Heart right ventricle (tissue), 16 donors: ENCODE results near the gene KCNQ5. TPM values are rescaled to one million over a fixed set of nuclear protein-coding genes. Genes with fewer than 3 reads are reported as not detected.

Source experiments
- ATAC-seq, 8 donors: fragments of 200-7000 bp; cut with Tn5 transposase; one replicate each; pipeline ENCODE4 v1.9.1; 2020; ENCODE audit warnings: mild to moderate bottlenecking in 8 of 8, moderate library complexity in 8 of 8, moderate number of reproducible peaks in 1 of 8
- DNase-seq, 2 donors: peaks; one replicate each; pipeline ENCODE4 v3.0.0-alpha.2; 2020
- H3K27ac ChIP-seq, 10 donors: fragments of 200-600 bp; sonication (generic) in 2 of 10; one replicate each; pipeline versions ENCODE4 v1.5.0 to v1.8.0; 2020 to 2022; ENCODE audit warnings: mild to moderate bottlenecking in 3 of 10
- H3K27me3 ChIP-seq, 7 donors: fragments of 200-600 bp; one replicate each; pipeline ENCODE4 v1.8.0; 2021 to 2022; ENCODE audit warnings: mild to moderate bottlenecking in 2 of 7
- H3K36me3 ChIP-seq, 9 donors: fragments of 200-600 bp; sonication (generic) in 1 of 9; one replicate each; pipeline versions ENCODE4 v1.5.0 to v1.8.0; 2020 to 2022; ENCODE audit warnings: mild to moderate bottlenecking in 2 of 9
- H3K4me1 ChIP-seq, 9 donors: fragments of 200-600 bp; sonication (generic) in 1 of 9; one replicate each; pipeline versions ENCODE4 v1.5.0 to v1.8.0; 2020 to 2022; ENCODE audit warnings: mild to moderate bottlenecking in 4 of 9
- H3K4me3 ChIP-seq, 10 donors: fragments of 200-600 bp; sonication (generic) in 2 of 10; one replicate each; pipeline versions ENCODE4 v1.5.0 to v1.8.0; 2020 to 2022; ENCODE audit warnings: mild to moderate bottlenecking in 7 of 10, moderate library complexity in 2 of 10
- H3K9me3 ChIP-seq, 11 donors: fragments of 200-600 bp in 10 of 11; sonication (generic) in 2 of 11; one replicate each; pipeline versions ENCODE4 v1.5.0 to v1.8.0; 2013 to 2022; ENCODE audit warnings: mild to moderate bottlenecking in 2 of 11, control low read depth in 1 of 11, moderate library complexity in 1 of 11
- CTCF ChIP-seq, 9 donors: fragments of 200-600 bp; sonication (generic) in 2 of 9; IDR thresholded peaks; one replicate each; pipeline versions ENCODE4 v1.5.0 to v1.8.0; 2021 to 2022; ENCODE audit warnings: antibody characterized with exemption in 9 of 9, mild to moderate bottlenecking in 5 of 9, moderate library complexity in 1 of 9
- WGBS, 2 donors: extraction: QIAGEN DNeasy Blood & Tissue Kit; methylation state at CpG; one replicate each; pipeline ENCODE4 v1.1.7; 2013; ENCODE audit warnings: inconsistent platforms in 1 of 2; 5-methylcytosine and 5-hydroxymethylcytosine counted together
- intact Hi-C, 10 donors: fragments of 100-400 bp; cut with DNase I; formaldehyde crosslinking; loops; one replicate each; pipeline versions ENCODE4 v1.11.1 to v1.14.2; 2022
- polyA plus RNA-seq, 2 donors: library from polyadenylated mRNA; stranded (reverse); fragments of 200-250 nt; gene quantifications; one replicate each; pipeline ENCODE4 v1.2.3, GENCODE V29; 2013
- total RNA-seq, 10 donors: library from RNA; stranded (reverse); fragmentation: NEBNext Ultra II Directional in 3 of 10; extraction: Animal tissue kit (Norgen Biotek cat#: 25700) in 3 of 10; gene quantifications; one replicate each; pipeline versions ENCODE4 v1.2.1 to v1.2.4, GENCODE V29; 2021 to 2023
- donor health status: Arrhythmogenic right ventricular cardiomyopathy.
- donor health status: ischemic (EF 13 %, LVEDD 7.1; RV severe dilation, severe dysfunction).
- donor health status: healthy with polysubstance abuse.
- donor health status: DM: no; HTN: yes; CAD: no.
- donor health status: DM: no; HTN: no; CAD: no.
- donor health status: ischemic (EF 25% LVEDD 6.9; RV normal size, moderate dysfunction).
- donor health status: ischemic (EF 25% LVEDD 5.7; RV mildly dilated, moderate dysfunction).
- donor health status: healthy.
- donor health status: DM: yes; HTN: yes; CAD: no.
- donor health status: Ischemic cardiomyopathy.
- donor health status: ischemic (EF 35%, LVEDD 5.7; RV mildly dilated, moderate dysfunction).
- donor health status: nonischemic (EF 11% LVEDD 7.7; RV severe dilation, severe dysfunction).
- donor health status: DM: yes; HTN: yes; CAD: no.
- donor health status: PGD.
- donor health status: ischemic (EF 29% LVEDD 5.4; RV normal size, mild dysfunction).
- donor health status: nonischemic (EF 23%, LVEDD 6.1; RV moderate dilation, normal function).

The KCNQ5 gene
- total and polyA plus RNA-seq, 12 donors: under 0.01 to 0.15 (median 0.12) TPM; not detected in 9

- TF ChIP-seq CTCF (IDR thresholded peaks at IDR 0.05): no peak
- Histone ChIP-seq H3K27me3 (no peaks in the 10 kb centered on the region), H3K4me3 (no peak overlapping the region), H3K36me3 (no peaks in the 10 kb centered on the region), H3K4me1 (no peaks in the 10 kb centered on the region), H3K27ac (no peak overlapping the region), H3K9me3 (no peaks in the 10 kb centered on the region)
- WGBS, 2 donors: 78 to 81% methylated on average over 7 of the region's 7 CpGs
- ATAC-seq (no peak), DNase-seq (no peak)
- intact Hi-C loops: no loop called here
These were observed 67.5 kb downstream of the KCNQ5 start for GRCh38 chr6:72689107-72689954.

- no peaks in the 10 kb centered on the region for H3K4me1 ChIP-seq
- no peak for TF ChIP-seq CTCF (IDR thresholded peaks at IDR 0.05)
- WGBS, 2 donors: 80 to 87% methylated on average over 6 of the region's 6 CpGs
- intact Hi-C loops: no loop called here
- no peak for ATAC-seq
- no peak overlapping the region for H3K4me3 ChIP-seq
- no peaks in the 10 kb centered on the region for H3K27me3 ChIP-seq
- no peak overlapping the region for H3K27ac ChIP-seq
- H3K36me3 ChIP-seq: no peaks in the 10 kb centered on the region
- no peak for DNase-seq
- H3K9me3 ChIP-seq: peaks cover 0 to 6% (median 0%) of the 10 kb centered on the region in 11 donors
These were observed 69.4 kb downstream of the KCNQ5 start for GRCh38 chr6:72691249-72691648.

GRCh38 chr6:72696055-72696454 is 74.2 kb downstream of the KCNQ5 start:
- ATAC-seq (no peak), DNase-seq (no peak)
- H3K36me3 ChIP-seq: no peaks in the 10 kb centered on the region
- no peak overlapping the region for H3K4me3 ChIP-seq
- peaks cover 0 to 7% (median 0%) of the 10 kb centered on the region in 11 donors for H3K9me3 ChIP-seq
- H3K27me3 ChIP-seq: no peaks in the 10 kb centered on the region
- no peak overlapping the region for H3K27ac ChIP-seq
- H3K4me1 ChIP-seq: no peaks in the 10 kb centered on the region
- no peak for TF ChIP-seq CTCF (IDR thresholded peaks at IDR 0.05)
- intact Hi-C loops: no loop called here
- WGBS, 2 donors: 89 to 98% methylated on average over 3 of the region's 3 CpGs

- no peak for TF ChIP-seq CTCF (IDR thresholded peaks at IDR 0.05)
- no peaks in the 10 kb centered on the region for H3K27me3 ChIP-seq
- no peaks in the 10 kb centered on the region for H3K4me1 ChIP-seq
- ATAC-seq (no peak), DNase-seq (no peak)
- intact Hi-C loops: no loop called here
- no peaks in the 10 kb centered on the region for H3K36me3 ChIP-seq
- no peak overlapping the region for H3K27ac ChIP-seq
- WGBS, 2 donors: 70 to 81% methylated on average over 1 of the region's 1 CpG
- H3K4me3 ChIP-seq: no peak overlapping the region
- peaks cover 0 to 7% (median 0%) of the 10 kb centered on the region in 11 donors for H3K9me3 ChIP-seq
These were observed 77.3 kb downstream of the KCNQ5 start for GRCh38 chr6:72699159-72699558.
